Endothelial cell of umbilical vein (primary cell): ENCODE results near the gene FMO1. TPM values are rescaled to one million over a fixed set of nuclear protein-coding genes. Genes with fewer than 3 reads are reported as not detected.

Experiments used
- BruUV-seq: library from RNA; stranded (reverse); fragments of 400-500 nt; replicated peaks from 2 replicates; lab custom pipeline; 2021; lab: Mats Ljungman, UMichigan
- CTCF ChIA-PET: fragments of 300-600, 350-600 bp; sonication (Branson Sonifier 250); formaldehyde crosslinking; loops from one replicate; lab custom pipeline; 2021; ENCODE audit warnings: antibody characterized with exemption, inconsistent platforms; lab: Charles Lee
- POLR2A ChIA-PET: fragments of 300-600, 350-600 bp; sonication (Branson Sonifier 250); formaldehyde crosslinking; loops from one replicate; lab custom pipeline; 2021; ENCODE audit warnings: antibody characterized with exemption, inconsistent platforms; lab: Charles Lee
- DNase-seq: peaks from one replicate; pipeline ENCODE4 v3.0.0-alpha.2; 2011; ENCODE audit warnings: low read depth, low spot score
- FAIRE-seq: peaks from 2 replicates; lab custom pipeline; 2011; peaks lifted over from hg19 to GRCh38; lab: Jason Lieb, UNC
- H2AFZ ChIP-seq: 2 replicates; pipeline ENCODE4 v1.6.0; 2012; ENCODE audit warnings: low read depth, low read length, control low read depth, inconsistent platforms
- H3K27ac ChIP-seq: 2 replicates; pipeline ENCODE4 v1.5.1; 2011; ENCODE audit warnings: low read depth, mild to moderate bottlenecking, control low read depth, low read length, moderate library complexity; ENCODE audit not compliant: insufficient read depth
- H3K27me3 ChIP-seq, 2 experiments: 2 replicates each; pipeline versions ENCODE4 v1.6.0 to v1.6.1; 2011; ENCODE audit warnings: low read length in 2 of 2, mixed read lengths in 1 of 2; ENCODE audit not compliant: control insufficient read depth in 2 of 2, insufficient read depth in 2 of 2
- H3K36me3 ChIP-seq, 2 experiments: 2 replicates in 1 of 2; 3 replicates in 1 of 2; pipeline ENCODE4 v1.5.1; 2011; ENCODE audit warnings: low read length in 2 of 2, mild to moderate bottlenecking in 1 of 2, moderate library complexity in 1 of 2; ENCODE audit not compliant: control insufficient read depth in 2 of 2, insufficient read depth in 2 of 2; ENCODE audit errors: extremely low read depth in 1 of 2
- H3K4me1 ChIP-seq: 3 replicates; pipeline ENCODE4 v1.5.1; 2011; ENCODE audit warnings: mild to moderate bottlenecking, low read length; ENCODE audit not compliant: control insufficient read depth, insufficient read depth; ENCODE audit errors: extremely low read depth
- H3K4me2 ChIP-seq: 2 replicates; pipeline ENCODE4 v1.6.1; 2011; ENCODE audit warnings: low read length, control low read depth, mixed read lengths; ENCODE audit not compliant: insufficient read depth
- H3K4me3 ChIP-seq, 3 experiments: fragments of 200-600 bp in 1 of 3; sonication (generic), shearing (Covaris generic) in 1 of 3; replicated peaks in 1 of 3; 2 replicates each; pipeline ENCODE4 v1.5.1; 2011 to 2016; ENCODE audit warnings: control low read depth in 3 of 3, low read length in 3 of 3, mild to moderate bottlenecking in 2 of 3, inconsistent platforms in 1 of 3, low read depth in 1 of 3, moderate library complexity in 1 of 3; ENCODE audit not compliant: insufficient read depth in 1 of 3
- H3K79me2 ChIP-seq: 2 replicates; pipeline ENCODE4 v1.6.0; 2012; ENCODE audit warnings: low read length, inconsistent platforms; ENCODE audit not compliant: control insufficient read depth, insufficient read depth
- H3K9ac ChIP-seq: replicated peaks from 2 replicates; pipeline ENCODE3; 2011; ENCODE audit warnings: low read length, control low read depth; ENCODE audit not compliant: insufficient read depth; ENCODE audit errors: extremely low read depth
- H3K9me1 ChIP-seq: replicated peaks from 3 replicates; pipeline ENCODE4 v1.6.0; 2011; ENCODE audit warnings: mild to moderate bottlenecking, low read length; ENCODE audit not compliant: control insufficient read depth, insufficient read depth; ENCODE audit errors: extremely low read depth
- H3K9me3 ChIP-seq: replicated peaks from 2 replicates; pipeline ENCODE4 v1.5.1; 2012; ENCODE audit warnings: low read length, inconsistent platforms; ENCODE audit not compliant: control insufficient read depth, insufficient read depth
- H4K20me1 ChIP-seq: replicated peaks from 2 replicates; pipeline ENCODE3; 2011; ENCODE audit warnings: mild to moderate bottlenecking, low read length; ENCODE audit not compliant: control insufficient read depth, insufficient read depth; ENCODE audit errors: extremely low read depth
- CTCF ChIP-seq, 2 donors: IDR thresholded peaks; 1 replicate in 1 of 2; 2 replicates in 1 of 2; pipeline ENCODE4 v1.5.1; 2011; ENCODE audit warnings: low read length in 2 of 2, mild to moderate bottlenecking in 2 of 2, moderate library complexity in 2 of 2, control low read depth in 1 of 2, inconsistent platforms in 1 of 2, low read depth in 1 of 2; ENCODE audit not compliant: insufficient read depth in 1 of 2; ENCODE audit errors: extremely low read depth in 1 of 2
- EZH2 ChIP-seq: IDR thresholded peaks from 2 replicates; pipeline ENCODE4 v1.6.1; 2012; ENCODE audit warnings: borderline replicate concordance, low read depth, mild to moderate bottlenecking, moderate library complexity, low read length, inconsistent platforms; ENCODE audit not compliant: severe bottlenecking
- FOS ChIP-seq: IDR thresholded peaks from 2 replicates; pipeline ENCODE4 v1.6.1; 2011; ENCODE audit warnings: mild to moderate bottlenecking, low read length, moderate library complexity, borderline replicate concordance; ENCODE audit not compliant: insufficient read depth
- GATA2 ChIP-seq: IDR thresholded peaks from 2 replicates; pipeline ENCODE4 v1.7.0; 2011; ENCODE audit warnings: low read depth, mild to moderate bottlenecking, moderate library complexity, mixed read lengths, low read length; ENCODE audit not compliant: insufficient read length, insufficient read depth
- JUN ChIP-seq: IDR thresholded peaks from 2 replicates; pipeline ENCODE4 v1.6.1; 2011; ENCODE audit warnings: borderline replicate concordance, low read depth; ENCODE audit not compliant: insufficient read length, insufficient read depth
- MAX ChIP-seq: IDR thresholded peaks from 2 replicates; pipeline ENCODE4 v1.6.1; 2011; ENCODE audit not compliant: insufficient read depth, insufficient read length
- MYC ChIP-seq: IDR thresholded peaks from one replicate; pipeline ENCODE4 v1.6.1; 2011; ENCODE audit warnings: mild to moderate bottlenecking, low read depth, low read length
- POLR2A ChIP-seq: IDR thresholded peaks from 2 replicates; pipeline ENCODE4 v1.6.1; 2012; ENCODE audit warnings: low read depth, mild to moderate bottlenecking, control low read depth, low read length
- POLR2AphosphoS5 ChIP-seq: IDR thresholded peaks from 2 replicates; pipeline ENCODE4 v1.6.1; 2012; ENCODE audit warnings: low read depth, mild to moderate bottlenecking, control low read depth, low read length, moderate library complexity; ENCODE audit not compliant: insufficient read depth
- dilution Hi-C: fragments of 300-500 bp; cut with MboI; formaldehyde crosslinking; loops from one replicate; pipeline ENCODE4 v1.15.0; 2019; ENCODE audit warnings: low sequenced_read_pairs; ENCODE audit not compliant: extremely low pct_ligation_motif_present
- intact Hi-C: fragments of 100-400 bp; cut with micrococcal nuclease; formaldehyde crosslinking; loops from one replicate; pipeline ENCODE4 v1.10.0; 2022
- polyA plus RNA-seq, 4 experiments: library from polyadenylated mRNA; depleted of rRNA in 3 of 4; stranded (reverse) in 3 of 4; unstranded in 1 of 4; fragments of >200 nt; gene quantifications; 2 replicates each; pipeline versions ENCODE4 v1.2.1 to v1.2.3, GENCODE V29; 2011 to 2012; ENCODE audit warnings: missing spikeins in 1 of 4
- total RNA-seq: library from RNA; stranded (reverse); gene quantifications from 2 replicates; pipeline ENCODE4 v1.2.3, GENCODE V29; 2021

The FMO1 gene
- total and polyA plus RNA-seq, 2 donors (not counting 3 experiments of a cell fraction or from before 2014, with no cell fraction given): not detected

- intact Hi-C loops (no loop called here), dilution Hi-C loops (no loop called here)
- Histone ChIP-seq H3K27ac (no peak overlapping the region), H3K4me2 (no peak overlapping the region), H3K4me1 (no peaks in the 10 kb centered on the region), H3K9ac (no peak overlapping the region), H3K9me3 (no peaks in the 10 kb centered on the region), H4K20me1 (no peaks in the 10 kb centered on the region), H3K4me3 (no peak overlapping the region), H3K36me3 (no peaks in the 10 kb centered on the region), H3K79me2 (no peaks in the 10 kb centered on the region), H3K9me1 (no peaks in the 10 kb centered on the region), H2AFZ (no peak overlapping the region), H3K27me3 (no peaks in the 10 kb centered on the region)
- POLR2A ChIA-PET: no interaction called here
- FAIRE-seq (no peak), DNase-seq (no peak)
- TF ChIP-seq MAX: no peak
- no peak for TF ChIP-seq POLR2AphosphoS5
- no peak for TF ChIP-seq POLR2A
- TF ChIP-seq CTCF (IDR thresholded peaks at IDR 0.05; ENCODE audit: extremely low read depth in 1 of 2, insufficient read depth in 1 of 2, low read depth in 1 of 2, low read length in 2 of 2): no peak
- no TSS peak for BruUV-seq
- CTCF ChIA-PET: interaction anchor here (1.0 to 1.3 kb wide), 3 partner anchors 11 to 19 kb away, joined by 3 to 4 read pairs (median 3); no protein-coding TSS in a partner anchor
Observed at GRCh38 chr1:171210355-171210754, 37.9 kb upstream of the FMO1 start.

- Histone ChIP-seq H3K27ac (no peak overlapping the region), H3K9ac (no peak overlapping the region), H3K9me1 (no peaks in the 10 kb centered on the region), H4K20me1 (no peaks in the 10 kb centered on the region), H3K36me3 (no peaks in the 10 kb centered on the region), H3K4me3 (no peak overlapping the region), H3K4me2 (no peak overlapping the region), H3K9me3 (no peaks in the 10 kb centered on the region), H3K79me2 (no peaks in the 10 kb centered on the region), H2AFZ (no peak overlapping the region), H3K4me1 (no peaks in the 10 kb centered on the region), H3K27me3 (no peaks in the 10 kb centered on the region)
- CTCF ChIA-PET: no interaction called here
- POLR2A ChIA-PET: no interaction called here
- no TSS peak for BruUV-seq
- dilution Hi-C loops (no loop called here), intact Hi-C loops (no loop called here)
- TF ChIP-seq POLR2A (no peak), MAX (no peak), CTCF (IDR thresholded peaks at IDR 0.05; ENCODE audit: extremely low read depth in 1 of 2, insufficient read depth in 1 of 2, low read depth in 1 of 2, low read length in 2 of 2) (no peak), GATA2 (no peak), JUN (no peak), POLR2AphosphoS5 (no peak), FOS (no peak), EZH2 (no peak), MYC (no peak)
- FAIRE-seq: no peak
- no peak for DNase-seq
Observed at GRCh38 chr1:171212607-171213351, 35.5 kb upstream of the FMO1 start.
